Measurements from ENCODE around the gene KCNE4.

The KCNE4 gene

DNA sequence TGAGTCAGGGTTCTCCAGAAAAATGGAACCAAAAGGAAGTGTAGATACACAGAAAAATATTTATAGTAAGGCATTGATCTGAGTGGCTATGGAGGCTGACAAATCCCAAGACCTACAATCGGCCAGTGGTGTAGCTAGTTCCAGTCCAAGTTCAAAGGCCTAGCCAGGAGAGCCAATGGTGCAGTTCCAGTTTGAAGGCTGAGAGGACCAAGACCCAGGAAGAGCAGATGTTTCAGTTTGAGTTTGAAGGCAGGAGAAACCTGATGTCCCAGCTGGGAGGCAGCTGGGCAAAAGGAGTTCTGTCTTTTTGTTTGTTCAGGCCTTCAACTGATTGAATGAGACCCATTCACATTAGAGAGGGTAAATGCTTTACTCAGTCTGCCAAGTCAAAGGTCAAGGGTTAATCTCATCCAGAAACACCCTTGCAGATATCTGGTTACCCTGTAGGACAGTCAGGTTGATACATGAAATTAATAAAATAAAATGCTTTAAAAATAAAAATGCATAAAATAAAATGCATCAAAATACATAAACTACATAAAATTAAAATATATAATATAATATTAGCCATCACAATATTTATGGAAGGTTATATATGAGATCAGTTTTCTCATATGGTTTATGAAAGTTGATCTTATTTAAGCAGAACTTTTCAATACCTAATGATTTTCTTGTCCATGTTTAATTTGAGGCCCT, 38.7 kb downstream of the KCNE4 start:
- no peak for DNase-seq (ENCODE audit: low read depth)
- H3K4me3 ChIP-seq (replicated peaks; ENCODE audit: low read depth, low read length), result no peak overlapping the region
- TF ChIP-seq, protein P1, sequence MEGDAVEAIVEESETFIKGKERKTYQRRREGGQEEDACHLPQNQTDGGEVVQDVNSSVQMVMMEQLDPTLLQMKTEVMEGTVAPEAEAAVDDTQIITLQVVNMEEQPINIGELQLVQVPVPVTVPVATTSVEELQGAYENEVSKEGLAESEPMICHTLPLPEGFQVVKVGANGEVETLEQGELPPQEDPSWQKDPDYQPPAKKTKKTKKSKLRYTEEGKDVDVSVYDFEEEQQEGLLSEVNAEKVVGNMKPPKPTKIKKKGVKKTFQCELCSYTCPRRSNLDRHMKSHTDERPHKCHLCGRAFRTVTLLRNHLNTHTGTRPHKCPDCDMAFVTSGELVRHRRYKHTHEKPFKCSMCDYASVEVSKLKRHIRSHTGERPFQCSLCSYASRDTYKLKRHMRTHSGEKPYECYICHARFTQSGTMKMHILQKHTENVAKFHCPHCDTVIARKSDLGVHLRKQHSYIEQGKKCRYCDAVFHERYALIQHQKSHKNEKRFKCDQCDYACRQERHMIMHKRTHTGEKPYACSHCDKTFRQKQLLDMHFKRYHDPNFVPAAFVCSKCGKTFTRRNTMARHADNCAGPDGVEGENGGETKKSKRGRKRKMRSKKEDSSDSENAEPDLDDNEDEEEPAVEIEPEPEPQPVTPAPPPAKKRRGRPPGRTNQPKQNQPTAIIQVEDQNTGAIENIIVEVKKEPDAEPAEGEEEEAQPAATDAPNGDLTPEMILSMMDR (IDR thresholded peaks at IDR 0.05; ENCODE audit: low read length, missing control alignments), result no peak

DNA sequence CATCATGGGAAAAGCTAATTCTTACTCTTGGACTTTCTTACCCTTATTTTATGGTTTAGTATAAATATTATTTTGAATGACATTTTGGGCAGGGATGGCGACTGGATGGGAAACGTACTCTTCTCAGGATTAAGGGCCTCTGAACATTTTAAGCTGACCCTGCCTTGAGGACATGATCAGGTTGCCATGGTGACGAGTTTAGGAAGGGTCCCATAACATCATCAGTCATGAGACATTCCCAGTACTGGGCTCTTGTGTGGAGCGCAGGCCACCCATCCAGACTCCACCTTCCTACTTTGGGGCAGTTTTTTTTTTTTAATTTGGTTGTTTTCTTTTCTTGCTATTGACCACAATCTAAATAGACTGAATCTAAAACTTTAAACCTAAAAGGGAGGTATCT, 40.7 kb downstream of the KCNE4 start:
- DNase-seq (ENCODE audit: low read depth), result no peak
- TF ChIP-seq, protein P1 (IDR thresholded peaks at IDR 0.05; ENCODE audit: low read length, missing control alignments), result no peak
- H3K4me3 ChIP-seq (replicated peaks; ENCODE audit: low read depth, low read length), result no peak overlapping the region

DNA sequence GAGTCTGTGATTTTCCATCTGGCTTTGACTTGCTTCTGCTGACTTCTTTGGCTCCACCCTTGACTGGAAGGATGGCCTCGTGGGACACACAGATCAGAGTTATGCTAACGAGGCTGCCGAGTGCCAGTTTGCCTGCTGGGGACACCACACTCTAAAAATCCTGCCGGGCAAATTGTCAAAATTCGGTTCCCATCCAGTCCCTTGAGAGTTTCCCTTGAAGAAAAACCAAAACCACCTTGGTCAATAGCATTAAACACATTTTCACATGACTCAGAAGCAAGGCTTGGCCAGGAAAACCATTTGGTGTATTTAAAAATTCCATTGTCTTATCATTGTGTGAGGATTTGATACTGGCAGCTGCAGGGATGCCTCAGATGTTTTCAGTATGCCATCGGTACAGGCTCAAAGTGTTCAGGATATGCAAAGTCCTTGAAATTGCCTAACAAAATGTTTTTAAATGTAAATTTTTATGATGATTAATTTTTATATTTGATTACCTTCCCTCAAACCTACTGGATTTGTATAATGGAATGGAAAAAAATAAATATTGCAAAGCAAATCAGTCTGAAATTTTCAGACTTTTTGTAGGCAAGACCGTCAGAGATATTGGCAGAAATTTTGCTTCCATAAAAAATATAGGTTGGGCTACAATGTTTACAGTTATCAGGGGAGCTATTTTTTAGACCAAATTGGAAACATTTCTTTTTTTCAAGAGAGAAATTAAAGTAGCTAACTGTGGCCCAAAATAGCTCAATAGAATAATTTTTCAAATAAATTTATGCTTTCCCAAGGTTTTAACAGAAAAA, 41.6 kb downstream of the KCNE4 start:
- peak; percentile 67 for DNase-seq (ENCODE audit: low read depth)
- H3K4me3 ChIP-seq (replicated peaks; ENCODE audit: low read depth, low read length), result no peak overlapping the region
- TF ChIP-seq, protein P1 (IDR thresholded peaks at IDR 0.05; ENCODE audit: low read length, missing control alignments), result no peak

DNA sequence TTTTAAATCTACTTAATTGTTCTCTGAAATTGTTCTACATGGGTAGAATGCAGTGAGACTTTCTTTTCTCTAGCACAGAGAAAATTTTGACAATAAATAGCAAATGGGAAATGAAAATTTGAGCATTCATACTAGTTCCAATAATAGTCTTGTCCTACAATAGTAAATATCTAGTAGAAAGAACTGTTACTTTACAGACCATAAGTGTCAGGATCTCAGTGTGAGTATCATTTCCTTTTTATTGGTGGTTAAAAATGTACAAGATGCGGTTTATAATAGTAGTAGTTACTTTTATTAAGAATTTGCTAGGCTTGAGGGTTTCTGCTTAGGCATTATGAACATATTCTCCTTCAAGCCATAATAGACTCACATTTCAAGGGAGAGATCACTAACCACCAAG, 43.2 kb downstream of the KCNE4 start:
- TF ChIP-seq, protein P1 (IDR thresholded peaks at IDR 0.05; ENCODE audit: low read length, missing control alignments), result no peak
- no peak overlapping the region for H3K4me3 ChIP-seq (replicated peaks; ENCODE audit: low read depth, low read length)
- no peak for DNase-seq (ENCODE audit: low read depth)

DNA sequence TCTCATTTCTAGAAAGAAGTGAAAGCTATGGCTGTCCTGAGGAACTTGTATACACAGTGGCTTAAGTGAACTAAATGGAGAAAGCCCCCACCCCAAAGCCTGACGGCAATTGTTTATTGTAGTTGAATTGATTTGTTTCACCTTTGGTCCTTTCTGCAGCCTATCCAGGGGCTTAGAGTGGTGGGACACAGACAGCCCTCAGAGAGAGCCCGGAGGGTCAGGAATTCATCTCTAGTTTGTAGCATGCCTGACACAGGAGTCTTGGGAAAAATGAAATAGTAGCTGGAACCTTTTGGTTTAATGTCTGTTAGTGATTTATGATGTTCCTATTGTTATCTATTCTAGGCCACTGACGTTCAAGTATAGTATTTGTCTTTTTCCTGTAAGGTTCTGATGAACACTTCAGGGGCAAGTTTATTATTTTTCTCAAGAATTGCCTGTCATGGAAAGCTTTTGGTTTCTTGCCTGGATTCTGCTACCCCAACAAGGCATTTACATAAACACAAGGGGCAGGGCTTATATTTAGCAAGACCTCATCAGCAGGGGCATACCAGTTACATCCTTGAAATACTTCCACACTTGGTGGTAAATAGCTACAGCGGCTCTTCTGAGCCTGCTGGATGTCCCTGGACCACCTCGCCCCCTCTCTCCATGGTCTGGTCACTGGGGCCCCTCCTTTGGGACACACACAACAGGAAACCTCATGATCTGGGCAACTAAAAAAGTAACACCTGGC, 44.4 kb downstream of the KCNE4 start:
- peak; percentile 24 for DNase-seq (ENCODE audit: low read depth)
- TF ChIP-seq, protein P1 (IDR thresholded peaks at IDR 0.05; ENCODE audit: low read length, missing control alignments), result no peak
- no peak overlapping the region for H3K4me3 ChIP-seq (replicated peaks; ENCODE audit: low read depth, low read length)

DNA sequence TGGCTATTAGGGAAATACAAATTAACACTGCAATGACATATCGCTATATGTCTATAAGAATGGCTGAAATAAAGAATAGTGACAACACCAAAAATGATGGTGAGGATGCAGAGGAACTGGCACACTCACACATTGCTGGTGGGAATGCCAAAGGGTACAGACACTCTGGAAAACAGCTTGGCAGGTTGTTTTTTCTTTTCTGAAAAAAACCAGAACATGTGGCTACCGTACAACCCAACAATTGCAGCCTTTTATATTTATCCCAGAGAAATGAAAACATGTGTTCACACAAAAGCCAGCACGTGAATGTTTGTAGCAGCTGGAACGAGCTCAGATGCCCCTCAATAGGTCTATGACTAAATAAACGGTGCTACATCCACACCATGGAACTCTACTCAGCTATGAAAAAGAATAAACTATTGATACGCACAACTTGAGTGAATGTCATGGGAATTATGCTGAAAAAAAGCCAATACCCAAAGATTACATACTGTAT, 45.9 kb downstream of the KCNE4 start:
- TF ChIP-seq, protein P1 (IDR thresholded peaks at IDR 0.05; ENCODE audit: low read length, missing control alignments), result no peak
- H3K4me3 ChIP-seq (replicated peaks; ENCODE audit: low read depth, low read length), result no peak overlapping the region
- no peak for DNase-seq (ENCODE audit: low read depth)
